ENCODE data around the gene OR51T1.

DNA sequence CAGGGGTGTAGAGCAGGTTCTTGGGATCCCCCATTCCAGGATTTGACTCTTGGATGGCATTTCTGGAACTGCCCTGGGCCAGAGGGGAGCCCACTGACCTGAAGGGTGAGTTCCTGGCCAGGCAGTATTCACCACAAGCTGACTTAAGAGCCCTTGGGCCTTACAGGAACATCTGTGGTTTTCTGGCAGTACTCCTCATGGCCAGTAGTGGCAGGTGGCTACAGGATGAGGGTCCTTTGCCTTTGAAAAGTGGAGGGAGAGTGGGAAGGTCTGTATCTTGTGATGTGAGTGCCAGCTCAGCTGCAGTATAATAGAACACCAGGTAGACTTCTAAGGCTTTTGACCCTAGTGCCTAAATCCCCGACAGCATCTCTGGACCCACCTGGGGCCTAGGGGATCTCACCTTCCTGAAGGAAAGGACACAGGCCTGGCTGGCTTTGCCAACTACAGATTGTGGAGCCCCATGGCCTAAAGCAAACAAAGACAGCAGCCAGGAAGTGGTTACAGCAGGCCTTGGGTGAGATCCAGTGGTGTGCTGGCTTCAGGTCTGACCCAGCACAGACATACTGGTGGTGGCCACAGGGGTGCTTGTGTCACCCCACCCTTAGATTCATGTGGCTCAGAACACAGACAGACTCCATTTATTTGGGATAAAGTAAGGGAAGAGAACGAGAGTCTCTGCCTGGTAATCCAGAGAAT lies 41.7 kb upstream of the OR51T1 start:
- TF ChIP-seq ZNF585B (tag by site-specific recombination; IDR thresholded peaks at IDR 0.05) (no peak), ZNF157 (tag by site-specific recombination; IDR thresholded peaks at IDR 0.05) (no peak), ZNF843 (tag by site-specific recombination; IDR thresholded peaks at IDR 0.05) (no peak)
